Epithelial cell of proximal tubule (primary cell): ENCODE measurements around the gene CHMP1B. TPM values are rescaled to one million over a fixed set of nuclear protein-coding genes. Genes with fewer than 3 reads are reported as not detected.

Experiments
- DNase-seq: peaks from one replicate; pipeline ENCODE4 v3.0.0-alpha.2; 2011; ENCODE audit warnings: low read depth
- H3K4me3 ChIP-seq: 2 replicates; pipeline ENCODE4 v1.5.1; 2011; ENCODE audit warnings: low read depth, mild to moderate bottlenecking, low read length
- CTCF ChIP-seq: conservative IDR thresholded peaks from 2 replicates; pipeline ENCODE4 v1.5.1; 2012; ENCODE audit warnings: low read depth, mild to moderate bottlenecking, low read length
- total RNA-seq: library from RNA; depleted of rRNA; stranded (reverse); fragments of >200 nt; gene quantifications from 2 replicates; pipeline ENCODE4 v1.2.3, GENCODE V29; 2015

Gene CHMP1B
- total RNA-seq, 1 donor from 2014 or later: 69.8 TPM

DNA sequence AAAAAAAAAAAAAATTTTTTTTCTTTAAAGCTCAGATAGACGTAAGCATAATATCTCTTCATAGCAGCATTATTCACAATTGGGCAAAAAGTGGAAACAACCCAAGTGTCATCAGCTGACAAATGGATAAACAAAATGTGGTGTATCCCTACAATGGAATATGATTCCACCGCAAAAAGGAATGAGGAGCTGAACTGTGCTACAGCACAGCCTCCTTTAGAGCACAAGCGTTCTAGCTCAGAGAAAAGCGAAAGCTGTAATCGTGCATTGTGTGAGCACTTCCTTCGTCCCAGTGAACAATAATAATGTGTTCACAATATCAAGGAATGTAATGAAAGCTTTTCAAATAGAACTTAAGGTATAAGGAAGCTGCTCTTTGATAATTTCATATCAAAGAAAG lies 11.7 kb upstream of the CHMP1B start:
- no peak overlapping the region for H3K4me3 ChIP-seq
- DNase-seq: no peak
- no peak for TF ChIP-seq CTCF

DNA sequence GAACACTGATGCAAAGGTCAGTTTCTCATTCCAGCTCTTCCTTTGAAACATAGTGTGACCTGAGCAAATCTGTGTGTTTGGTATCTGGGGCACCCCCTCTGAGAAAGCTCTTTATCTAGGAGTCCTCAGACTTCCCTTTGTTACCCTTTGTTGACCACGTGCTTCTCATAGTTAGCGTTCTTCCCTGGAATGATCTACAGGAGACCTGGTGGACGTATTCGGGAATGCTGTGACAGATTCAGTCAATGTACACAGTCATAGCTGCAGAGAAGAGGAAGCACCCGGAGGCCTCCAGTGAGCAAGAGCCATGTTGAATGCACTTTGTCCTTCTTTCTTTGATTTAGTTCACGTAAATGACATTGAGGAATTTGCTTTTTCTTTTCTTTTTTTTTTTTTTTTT lies 10.7 kb upstream of the CHMP1B start:
- DNase-seq: no peak
- H3K4me3 ChIP-seq: no peak overlapping the region
- TF ChIP-seq CTCF: no peak

DNA sequence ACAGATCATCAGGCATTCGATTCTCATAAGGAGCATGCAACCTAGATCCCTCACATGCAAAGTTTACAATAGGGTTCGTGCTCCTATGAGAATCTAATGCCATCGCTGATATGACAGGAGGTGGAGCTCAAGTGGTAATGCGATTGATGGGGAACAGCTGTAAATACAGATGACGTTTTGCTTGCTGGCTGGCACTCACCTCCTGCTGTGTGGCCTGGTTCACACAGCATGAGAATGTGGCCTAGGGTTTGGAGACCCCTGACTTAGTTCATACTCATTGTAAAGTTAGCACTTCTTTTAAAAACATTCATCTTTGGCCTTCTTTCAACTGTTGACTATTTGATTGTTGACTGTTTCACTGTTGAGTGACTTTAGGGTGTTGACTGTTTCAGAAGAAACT lies 8.7 kb upstream of the CHMP1B start:
- DNase-seq: no peak
- TF ChIP-seq CTCF: no peak
- no peak overlapping the region for H3K4me3 ChIP-seq

DNA sequence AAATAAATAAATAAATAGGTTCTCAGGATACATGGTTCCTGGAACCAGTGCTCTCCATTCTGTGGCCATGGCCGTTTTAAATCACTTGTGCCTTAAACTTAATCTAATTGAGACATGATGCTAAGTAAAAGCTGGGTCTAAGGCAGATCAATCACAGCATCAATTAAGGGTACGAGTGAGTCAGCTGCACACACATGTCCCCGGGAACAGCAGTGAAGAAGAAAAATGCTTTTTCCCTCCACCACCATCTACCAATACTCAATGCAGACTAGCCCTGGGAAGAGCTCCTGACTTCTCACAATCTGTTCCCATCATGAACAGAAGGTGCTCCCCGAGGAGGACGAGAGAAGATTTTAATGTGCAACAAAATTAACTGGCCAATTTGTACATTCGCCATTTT lies 6.8 kb upstream of the CHMP1B start:
- no peak for TF ChIP-seq CTCF
- H3K4me3 ChIP-seq: no peak overlapping the region
- DNase-seq: no peak

DNA sequence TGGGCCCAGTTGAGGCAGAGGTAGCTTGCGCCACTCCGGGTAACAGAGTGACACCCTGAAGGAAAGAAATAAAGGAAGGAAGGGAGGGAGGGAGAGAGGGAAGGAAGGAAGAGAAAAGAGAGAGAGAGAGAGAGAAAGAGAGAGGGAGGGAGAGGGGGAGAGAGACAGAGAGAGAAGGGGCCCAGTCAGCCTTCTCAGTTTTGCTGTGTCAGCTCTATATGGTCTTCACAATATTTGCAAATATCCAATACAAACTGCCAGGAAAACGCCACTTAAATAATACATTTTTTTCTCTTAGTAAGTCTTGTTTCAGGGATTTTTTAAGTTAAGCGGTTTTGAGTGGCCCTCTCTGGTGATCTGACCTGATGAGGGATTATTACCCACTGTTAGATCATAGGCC lies 5.6 kb upstream of the CHMP1B start:
- TF ChIP-seq CTCF: no peak
- no peak overlapping the region for H3K4me3 ChIP-seq
- DNase-seq: no peak

DNA sequence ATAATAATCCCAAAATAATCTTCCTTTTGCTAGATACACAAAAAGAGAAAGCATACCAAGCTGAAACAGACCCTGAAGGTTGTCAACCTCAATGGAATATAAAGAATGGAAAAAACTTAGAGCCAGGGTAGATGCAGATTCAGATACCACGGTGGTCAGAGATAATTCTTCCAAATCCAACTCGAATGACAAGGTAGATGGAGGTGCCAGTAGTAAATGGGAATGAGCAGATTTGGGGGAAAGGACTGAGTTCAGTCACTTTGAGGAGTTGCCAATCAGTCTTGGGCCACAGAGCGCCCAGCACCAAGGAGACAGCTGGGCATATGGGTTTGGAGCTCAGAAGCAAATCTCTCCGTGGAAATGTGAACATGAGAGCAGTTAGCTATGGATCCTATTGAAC lies 3.4 kb upstream of the CHMP1B start:
- no peak for DNase-seq
- H3K4me3 ChIP-seq: no peak overlapping the region
- TF ChIP-seq CTCF: no peak

DNA sequence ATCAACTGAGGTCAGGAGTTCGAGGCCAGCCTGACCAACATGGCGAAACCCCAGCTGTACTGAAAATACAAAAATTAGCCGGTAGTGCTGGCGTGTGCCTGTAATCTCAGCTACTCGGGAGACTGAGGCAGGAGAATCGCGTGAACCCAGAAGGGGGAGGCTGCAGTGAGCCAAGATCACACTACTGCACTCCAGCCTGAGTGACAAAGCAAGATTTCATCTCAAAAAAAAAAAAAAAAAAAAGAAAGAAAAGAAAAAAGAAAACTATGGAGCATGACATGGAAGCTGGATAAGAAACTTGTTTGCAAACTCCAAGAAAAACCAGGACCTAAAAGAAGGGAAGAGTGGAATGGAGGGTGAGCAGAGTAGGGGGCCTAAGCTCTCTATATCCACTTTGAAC lies 1.9 kb upstream of the CHMP1B start:
- no peak for DNase-seq
- H3K4me3 ChIP-seq: no peak overlapping the region
- no peak for TF ChIP-seq CTCF
